Ishikawa (cell line): ENCODE results near the gene KCTD12.
A peak's percentile ranks its signal among the peaks of the same experiment; 100 is the strongest.

Experiments used
- CEBPB ChIP-seq: IDR thresholded peaks from 2 replicates; pipeline ENCODE4 v1.6.1; 2012
- CREB1 ChIP-seq: IDR thresholded peaks from 2 replicates; pipeline ENCODE4 v1.6.1; 2012; ENCODE audit warnings: low read depth
- EGR1 ChIP-seq: IDR thresholded peaks from 2 replicates; pipeline ENCODE4 v1.6.1; 2012
- EP300 ChIP-seq: IDR thresholded peaks from 2 replicates; pipeline ENCODE4 v1.6.1; 2012; ENCODE audit warnings: borderline replicate concordance
- FOXM1 ChIP-seq: IDR thresholded peaks from 2 replicates; pipeline ENCODE4 v1.6.1; 2012; ENCODE audit warnings: low read depth, borderline replicate concordance
- NFIC ChIP-seq: IDR thresholded peaks from 2 replicates; pipeline ENCODE4 v1.6.1; 2012
- RAD21 ChIP-seq: IDR thresholded peaks from 2 replicates; pipeline ENCODE4 v1.6.1; 2012; ENCODE audit warnings: low read depth
- TAF1 ChIP-seq: IDR thresholded peaks from 2 replicates; pipeline ENCODE4 v1.6.1; 2012; ENCODE audit warnings: low read depth, mild to moderate bottlenecking
- TCF12 ChIP-seq: IDR thresholded peaks from 2 replicates; pipeline ENCODE4 v1.6.1; 2012; ENCODE audit warnings: low read depth
- TEAD4 ChIP-seq: IDR thresholded peaks from 2 replicates; pipeline ENCODE4 v1.6.1; 2012
- YY1 ChIP-seq: IDR thresholded peaks from 2 replicates; pipeline ENCODE4 v1.6.1; 2012; ENCODE audit warnings: low read depth
- ZBTB7A ChIP-seq: IDR thresholded peaks from 2 replicates; pipeline ENCODE4 v1.6.1; 2012; ENCODE audit warnings: low read depth
- TF ChIP-seq, protein P1 (sequence below): IDR thresholded peaks from 2 replicates; pipeline ENCODE4 v1.6.1; 2012
- TF ChIP-seq, protein P2 (sequence below): IDR thresholded peaks from 2 replicates; pipeline ENCODE4 v1.6.1; 2012; ENCODE audit warnings: low read depth, mild to moderate bottlenecking
- TF ChIP-seq, protein P3 (sequence below): IDR thresholded peaks from 2 replicates; pipeline ENCODE4 v1.6.1; 2012

Gene KCTD12

DNA sequence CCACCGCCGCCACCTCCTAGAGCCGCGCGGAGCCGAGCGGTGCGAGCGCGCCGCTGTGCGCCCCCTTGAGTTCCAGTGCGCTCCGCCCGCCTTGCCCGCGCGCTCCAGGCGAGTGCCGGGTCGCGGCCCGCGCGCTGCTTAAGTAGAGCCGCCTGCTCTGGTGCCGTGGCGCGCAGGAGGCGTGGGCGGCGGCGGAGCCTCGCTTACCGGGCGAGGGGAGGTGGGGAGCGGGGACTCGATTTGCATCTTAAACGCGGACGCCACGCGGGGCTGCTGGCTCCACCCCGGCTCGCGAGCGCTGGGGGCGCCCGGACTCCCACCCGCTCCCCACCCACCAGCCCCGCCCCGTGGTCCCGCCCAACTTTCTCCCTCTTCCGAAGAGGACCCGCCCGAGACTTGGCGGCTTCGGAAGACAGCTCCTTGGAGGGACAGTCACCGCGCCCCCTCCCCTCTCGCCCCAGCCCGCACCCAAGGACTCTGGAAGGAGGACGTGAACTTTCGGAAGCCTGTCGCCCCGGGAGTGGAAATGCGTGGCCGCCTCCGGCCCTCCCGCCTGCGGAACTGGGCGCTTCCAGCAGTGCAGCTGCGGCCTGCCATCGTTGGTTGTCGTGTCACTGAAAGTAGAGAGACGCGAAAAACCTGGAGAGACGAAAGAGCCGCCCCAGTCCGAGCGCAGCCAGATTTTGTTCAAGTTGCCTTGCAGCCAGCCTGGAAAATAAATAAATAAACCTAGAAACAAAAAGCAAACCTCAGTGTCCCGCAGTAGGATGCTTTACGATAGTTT lies at the start of gene KCTD12:
KCTD12 (minus strand) TSS at position 114 of the 784 bp plus-strand sequence. CDS start 257 bp downstream, outside the sequence.
- TF ChIP-seq EGR1 = peak; percentile 93
- no peak for TF ChIP-seq RAD21
- 0 out of 2 replicates have a peak, but pooled peaks have one; percentile 19 for TF ChIP-seq ZBTB7A

DNA sequence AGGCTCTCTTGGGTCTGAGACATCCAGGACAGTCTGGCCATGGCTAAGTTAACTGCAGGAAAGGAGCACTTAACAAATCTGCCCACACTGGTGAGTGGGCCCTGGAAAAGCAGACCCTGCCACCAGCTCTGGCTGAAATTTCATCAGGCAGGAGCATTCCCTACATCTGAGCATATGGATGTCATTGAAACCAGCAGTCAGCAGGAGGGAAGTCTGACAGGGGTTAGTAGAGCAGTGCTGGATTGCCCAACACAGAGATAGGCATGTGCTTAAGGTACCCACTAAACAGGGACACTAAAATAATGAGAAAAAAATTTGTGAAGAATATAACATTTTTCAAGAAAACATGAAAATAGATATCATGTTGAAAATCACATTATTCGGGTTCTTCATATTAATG lies 48.5 kb upstream of the KCTD12 start:
- TF ChIP-seq EGR1 = no peak
- TF ChIP-seq CREB1 = no peak
- no peak for TF ChIP-seq NFIC
- TF ChIP-seq, protein P1, sequence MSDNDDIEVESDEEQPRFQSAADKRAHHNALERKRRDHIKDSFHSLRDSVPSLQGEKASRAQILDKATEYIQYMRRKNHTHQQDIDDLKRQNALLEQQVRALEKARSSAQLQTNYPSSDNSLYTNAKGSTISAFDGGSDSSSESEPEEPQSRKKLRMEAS = no peak

DNA sequence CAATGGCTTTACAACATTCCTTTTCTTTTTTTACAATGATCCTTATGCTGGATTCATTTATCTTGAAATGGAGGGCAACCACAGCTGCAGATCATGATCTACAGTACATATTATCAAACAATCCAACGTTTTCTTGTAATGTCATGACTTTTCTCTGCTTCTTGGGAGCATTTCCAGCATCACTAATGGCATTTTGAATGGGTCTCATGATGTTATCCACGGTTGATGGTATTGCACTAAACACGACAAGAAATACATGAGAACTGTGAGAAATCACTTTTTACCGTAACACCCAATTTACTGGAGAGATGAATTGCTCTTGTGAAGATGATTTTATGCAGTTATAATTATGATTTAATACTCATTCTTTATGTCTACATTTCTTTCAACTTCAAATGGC lies 45.9 kb upstream of the KCTD12 start:
- TF ChIP-seq, protein P2, sequence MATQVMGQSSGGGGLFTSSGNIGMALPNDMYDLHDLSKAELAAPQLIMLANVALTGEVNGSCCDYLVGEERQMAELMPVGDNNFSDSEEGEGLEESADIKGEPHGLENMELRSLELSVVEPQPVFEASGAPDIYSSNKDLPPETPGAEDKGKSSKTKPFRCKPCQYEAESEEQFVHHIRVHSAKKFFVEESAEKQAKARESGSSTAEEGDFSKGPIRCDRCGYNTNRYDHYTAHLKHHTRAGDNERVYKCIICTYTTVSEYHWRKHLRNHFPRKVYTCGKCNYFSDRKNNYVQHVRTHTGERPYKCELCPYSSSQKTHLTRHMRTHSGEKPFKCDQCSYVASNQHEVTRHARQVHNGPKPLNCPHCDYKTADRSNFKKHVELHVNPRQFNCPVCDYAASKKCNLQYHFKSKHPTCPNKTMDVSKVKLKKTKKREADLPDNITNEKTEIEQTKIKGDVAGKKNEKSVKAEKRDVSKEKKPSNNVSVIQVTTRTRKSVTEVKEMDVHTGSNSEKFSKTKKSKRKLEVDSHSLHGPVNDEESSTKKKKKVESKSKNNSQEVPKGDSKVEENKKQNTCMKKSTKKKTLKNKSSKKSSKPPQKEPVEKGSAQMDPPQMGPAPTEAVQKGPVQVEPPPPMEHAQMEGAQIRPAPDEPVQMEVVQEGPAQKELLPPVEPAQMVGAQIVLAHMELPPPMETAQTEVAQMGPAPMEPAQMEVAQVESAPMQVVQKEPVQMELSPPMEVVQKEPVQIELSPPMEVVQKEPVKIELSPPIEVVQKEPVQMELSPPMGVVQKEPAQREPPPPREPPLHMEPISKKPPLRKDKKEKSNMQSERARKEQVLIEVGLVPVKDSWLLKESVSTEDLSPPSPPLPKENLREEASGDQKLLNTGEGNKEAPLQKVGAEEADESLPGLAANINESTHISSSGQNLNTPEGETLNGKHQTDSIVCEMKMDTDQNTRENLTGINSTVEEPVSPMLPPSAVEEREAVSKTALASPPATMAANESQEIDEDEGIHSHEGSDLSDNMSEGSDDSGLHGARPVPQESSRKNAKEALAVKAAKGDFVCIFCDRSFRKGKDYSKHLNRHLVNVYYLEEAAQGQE = no peak
- TF ChIP-seq RAD21 = no peak
- TF ChIP-seq TAF1 = no peak
- TF ChIP-seq ZBTB7A = no peak
- no peak for TF ChIP-seq CEBPB
- no peak for TF ChIP-seq YY1
- no peak for TF ChIP-seq EGR1
- TF ChIP-seq TEAD4 = no peak
- no peak for TF ChIP-seq NFIC
- TF ChIP-seq EP300 = no peak
- TF ChIP-seq FOXM1 = no peak
- TF ChIP-seq, protein P1 = no peak
- TF ChIP-seq TCF12 = no peak
- TF ChIP-seq, protein P3, sequence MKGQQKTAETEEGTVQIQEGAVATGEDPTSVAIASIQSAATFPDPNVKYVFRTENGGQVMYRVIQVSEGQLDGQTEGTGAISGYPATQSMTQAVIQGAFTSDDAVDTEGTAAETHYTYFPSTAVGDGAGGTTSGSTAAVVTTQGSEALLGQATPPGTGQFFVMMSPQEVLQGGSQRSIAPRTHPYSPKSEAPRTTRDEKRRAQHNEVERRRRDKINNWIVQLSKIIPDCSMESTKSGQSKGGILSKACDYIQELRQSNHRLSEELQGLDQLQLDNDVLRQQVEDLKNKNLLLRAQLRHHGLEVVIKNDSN = no peak
- no peak for TF ChIP-seq CREB1

DNA sequence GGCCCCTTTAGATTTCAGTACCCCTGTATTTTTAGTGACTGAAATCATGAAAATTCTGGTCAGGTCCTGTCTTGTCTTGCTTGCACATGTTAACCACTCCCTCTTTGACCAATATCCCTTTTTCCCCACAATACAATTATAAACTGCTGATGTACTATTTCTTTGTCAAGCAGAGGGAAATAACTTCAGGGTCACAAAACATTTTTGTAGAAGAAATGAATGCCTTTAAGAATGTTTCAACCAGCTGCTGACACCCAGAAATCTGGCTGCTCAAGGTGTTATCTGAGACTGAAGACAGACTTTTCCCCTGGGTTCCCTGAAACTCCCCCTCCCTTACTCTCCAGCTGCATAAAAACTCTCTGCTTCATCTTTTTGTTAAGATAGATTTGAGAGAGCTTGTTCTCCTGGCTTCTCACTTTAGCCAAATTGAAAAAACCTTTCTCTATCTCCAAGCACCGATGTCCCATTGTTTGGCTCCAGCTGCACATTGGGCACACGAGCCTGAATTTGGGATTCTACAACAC lies 43.7 kb upstream of the KCTD12 start:
- TF ChIP-seq NFIC (no peak), EGR1 (no peak), TAF1 (no peak), CEBPB (no peak), CREB1 (no peak), EP300 (no peak), TEAD4 (no peak)
- TF ChIP-seq, protein P2 = no peak
- TF ChIP-seq, protein P3 = no peak

DNA sequence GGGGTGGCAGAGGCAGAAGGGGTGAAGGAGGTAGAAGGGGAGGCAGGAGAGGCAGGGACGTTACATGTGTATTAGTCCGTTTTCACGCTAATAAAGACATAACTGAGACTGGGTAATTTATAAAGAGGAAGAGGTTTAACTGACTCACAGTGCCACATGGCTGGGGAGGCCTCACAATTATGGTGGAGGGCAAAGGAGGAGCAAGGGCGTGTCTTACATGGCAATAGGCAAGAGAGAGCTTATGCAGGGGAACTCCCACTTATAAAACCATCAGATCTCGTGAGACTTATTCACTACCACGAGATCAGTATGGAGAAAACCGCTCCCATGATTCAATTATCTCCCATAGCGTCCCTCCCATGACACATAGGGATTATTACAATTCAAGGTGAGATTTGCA lies 43.1 kb upstream of the KCTD12 start:
- TF ChIP-seq TAF1 = no peak

DNA sequence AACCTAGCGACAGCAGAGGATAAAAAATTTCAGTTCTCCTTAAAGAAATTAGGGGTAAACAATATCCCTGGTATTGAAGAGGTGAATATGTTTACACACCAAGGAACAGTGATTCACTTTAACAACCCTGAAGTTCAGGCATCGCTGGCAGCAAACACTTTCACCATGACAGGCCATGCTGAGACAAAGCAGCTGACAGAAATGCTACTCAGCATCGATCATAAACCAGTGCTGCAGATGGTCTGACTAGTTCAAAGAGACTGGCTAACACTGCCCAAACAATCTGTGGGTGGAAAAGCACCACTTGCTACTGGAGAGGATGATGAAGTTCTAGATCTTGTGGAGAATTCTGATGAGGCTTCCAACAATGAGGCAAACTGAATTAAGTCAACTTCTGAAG lies 42.3 kb upstream of the KCTD12 start:
- TF ChIP-seq, protein P2 = no peak
- TF ChIP-seq TCF12 (no peak), RAD21 (no peak), ZBTB7A (no peak)
- TF ChIP-seq, protein P1 = no peak
